GM12878 (cell line): Measurements from ENCODE around the gene STK35. TPM values are rescaled to one million over a fixed set of nuclear protein-coding genes. Genes with fewer than 3 reads are reported as not detected.

Source experiments
- ATAC-seq: fragments of 200-7000 bp; cut with Tn5 transposase; 3 replicates; pipeline ENCODE4 v1.9.1; 2020; ENCODE audit warnings: mild to moderate bottlenecking, moderate library complexity
- BruUV-seq: library from RNA; stranded (reverse); fragments of 400-500 nt; replicated peaks from 2 replicates; lab custom pipeline; 2021; lab: Mats Ljungman, UMichigan
- CTCF ChIA-PET: fragments of 300-600 bp; sonication (Branson Sonifier 250); formaldehyde crosslinking; extraction: SDS; loops from one replicate; lab custom pipeline; 2021; ENCODE audit warnings: inconsistent platforms; lab: Yijun Ruan, JAX
- POLR2A ChIA-PET: fragments of 350-600 bp; formaldehyde crosslinking; extraction: SDS; loops from one replicate; lab custom pipeline; 2021; ENCODE audit warnings: inconsistent platforms; lab: Charles Lee
- RAD21 ChIA-PET: fragments of 300-600 bp; sonication (Branson Sonifier 250); formaldehyde crosslinking; loops from one replicate; lab custom pipeline; 2023; ENCODE audit warnings: antibody characterized with exemption; ENCODE audit not compliant: unreplicated experiment; lab: Charles Lee
- SMC1A ChIA-PET: fragments of 300-600 bp; sonication (Branson Sonifier 250); formaldehyde crosslinking; loops from one replicate; lab custom pipeline; 2023; ENCODE audit not compliant: unreplicated experiment, uncharacterized antibody; lab: Charles Lee
- DNase-seq: peaks from one replicate; pipeline ENCODE4 v3.0.0-alpha.2; 2011; ENCODE audit warnings: low read depth, low spot score
- FAIRE-seq: peaks from 3 replicates; lab custom pipeline; 2011; peaks lifted over from hg19 to GRCh38; lab: Jason Lieb, UNC
- H2AFZ ChIP-seq: 2 replicates; pipeline ENCODE4 v1.6.0; 2011; ENCODE audit warnings: low read depth, low read length, control low read depth; ENCODE audit not compliant: control insufficient read depth
- H3K27ac ChIP-seq: 2 replicates; pipeline ENCODE4 v1.5.1; 2011; ENCODE audit warnings: control low read depth; ENCODE audit not compliant: control insufficient read depth, insufficient read depth
- H3K27me3 ChIP-seq, 2 experiments: replicated peaks in 1 of 2; 2 replicates each; pipeline versions ENCODE4 v1.6.0 to v1.6.1; 2011; ENCODE audit warnings: low read length in 1 of 2; ENCODE audit not compliant: control insufficient read depth in 2 of 2, insufficient read depth in 2 of 2
- H3K36me3 ChIP-seq, 2 experiments: 2 replicates each; pipeline ENCODE4 v1.5.1; 2011; ENCODE audit warnings: low read length in 1 of 2; ENCODE audit not compliant: control insufficient read depth in 2 of 2, insufficient read depth in 2 of 2
- H3K4me1 ChIP-seq: 2 replicates; pipeline ENCODE4 v1.6.1; 2011; ENCODE audit warnings: mild to moderate bottlenecking, low read length, moderate library complexity, mixed read lengths; ENCODE audit not compliant: control insufficient read depth, insufficient read depth
- H3K4me2 ChIP-seq: 2 replicates; pipeline ENCODE4 v1.6.0; 2011; ENCODE audit warnings: control low read depth; ENCODE audit not compliant: control insufficient read depth, insufficient read depth
- H3K4me3 ChIP-seq: fragments of 200-600 bp; sonication (generic); 2 replicates; pipeline ENCODE4 v1.5.1; 2016
- H3K79me2 ChIP-seq: 2 replicates; pipeline ENCODE4 v1.6.0; 2011; ENCODE audit warnings: low read length; ENCODE audit not compliant: control insufficient read depth, insufficient read depth
- H3K9ac ChIP-seq: 2 replicates; pipeline ENCODE4 v1.8.0; 2011; ENCODE audit warnings: low read length, control low read depth, mixed read lengths; ENCODE audit not compliant: control insufficient read depth, insufficient read depth
- H3K9me3 ChIP-seq: replicated peaks from 3 replicates; pipeline ENCODE4 v1.5.1; 2011; ENCODE audit warnings: mild to moderate bottlenecking, low read length; ENCODE audit not compliant: control insufficient read depth, insufficient read depth
- H4K20me1 ChIP-seq: 2 replicates; pipeline ENCODE4 v1.6.0; 2011; ENCODE audit not compliant: control insufficient read depth, insufficient read depth
- CBX3 ChIP-seq: fragments of 200-600 bp; sonication (generic); IDR thresholded peaks from 2 replicates; pipeline ENCODE4 v1.6.1; 2016; ENCODE audit warnings: low read depth, borderline replicate concordance
- GABPA ChIP-seq: IDR thresholded peaks from 2 replicates; pipeline ENCODE4 v1.6.1; 2014; ENCODE audit warnings: antibody characterized with exemption, low read depth, mild to moderate bottlenecking, inconsistent platforms
- HCFC1 ChIP-seq: fragments of 150-350 bp; IDR thresholded peaks from 2 replicates; pipeline ENCODE4 v1.6.1; 2014; ENCODE audit warnings: low read length
- HDAC2 ChIP-seq: fragments of 200-600 bp; sonication (generic); IDR thresholded peaks from 2 replicates; pipeline ENCODE4 v1.6.1; 2017
- JUND ChIP-seq: IDR thresholded peaks from 2 replicates; pipeline ENCODE4 v1.6.1; 2012; ENCODE audit warnings: low read depth, mild to moderate bottlenecking, low read length, improper control_type of control experiment, moderate library complexity
- MYB ChIP-seq: fragments of 150-350 bp; IDR thresholded peaks from 2 replicates; pipeline ENCODE4 v1.6.1; 2014; ENCODE audit warnings: mild to moderate bottlenecking, low read depth, low read length, borderline replicate concordance
- MYC ChIP-seq: IDR thresholded peaks from 2 replicates; pipeline ENCODE4 v1.6.1; 2011; ENCODE audit warnings: mild to moderate bottlenecking, low read length, moderate library complexity, inconsistent platforms; ENCODE audit not compliant: insufficient read depth, insufficient replicate concordance, insufficient read length, severe bottlenecking
- RAD51 ChIP-seq: fragments of 450-650 bp; IDR thresholded peaks from 2 replicates; pipeline ENCODE4 v1.6.1; 2016; ENCODE audit warnings: moderate library complexity, mild to moderate bottlenecking, inconsistent platforms
- RCOR1 ChIP-seq: conservative IDR thresholded peaks from 2 replicates; pipeline ENCODE4 v1.6.1; 2012; ENCODE audit warnings: low read depth, low read length, improper control_type of control experiment
- TCF12 ChIP-seq: IDR thresholded peaks from 2 replicates; pipeline ENCODE4 v1.6.1; 2011; ENCODE audit warnings: low read depth, mild to moderate bottlenecking, low read length
- ZBTB4 ChIP-seq: fragments of 450-650 bp; formaldehyde crosslinking; IDR thresholded peaks from 2 replicates; pipeline ENCODE4 v1.4.0; 2022; ENCODE audit warnings: mild to moderate bottlenecking, moderate library complexity
- ZZZ3 ChIP-seq: IDR thresholded peaks from 2 replicates; pipeline ENCODE4 v1.6.1; 2011; ENCODE audit warnings: low read depth; ENCODE audit not compliant: control insufficient read depth, insufficient read length
- WGBS: methylation state at CpG from one replicate; pipeline ENCODE4 v1.1.6; 2016; ENCODE audit warnings: low lambda C conversion rate; ENCODE audit not compliant: insufficient replicate concordance, insufficient coverage; ENCODE audit errors: missing lambda C conversion rate; 5-methylcytosine and 5-hydroxymethylcytosine counted together
- in situ Hi-C: fragments of 300-500 bp; cut with MboI; formaldehyde crosslinking; loops from 9 replicates; pipeline ENCODE4 v1.14.3; 2018; ENCODE audit warnings: mixed read lengths
- intact Hi-C: fragments of 100-400 bp; cut with micrococcal nuclease; formaldehyde crosslinking; loops from one replicate; pipeline ENCODE4 v1.14.2; 2022; ENCODE audit not compliant: unreplicated experiment
- polyA plus RNA-seq, 11 experiments: library from polyadenylated mRNA; depleted of rRNA in 4 of 11; unstranded in 6 of 11; stranded (reverse) in 5 of 11; fragments of >200 nt; fragmentation: Nextera tagmentation in 4 of 11; fragmentation: Illumina TruSeq in 1 of 11; extraction: Ambion mirVana in 4 of 11; extraction: Trizol in 1 of 11; gene quantifications; 1 replicate in 1 of 11; 2 replicates in 10 of 11; pipeline versions ENCODE4 v1.2.1 to v1.2.3, GENCODE V29; 2011 to 2016; ENCODE audit warnings: inconsistent platforms in 2 of 11, missing spikeins in 2 of 11, low read depth in 1 of 11
- total RNA-seq, 4 experiments: library from RNA; depleted of rRNA in 3 of 4; stranded (reverse); fragments of >200 nt in 3 of 4; fragmentation: Illumina TruSeq in 1 of 4; extraction: Trizol in 1 of 4; gene quantifications; 2 replicates each; pipeline versions ENCODE4 v1.2.1 to v1.2.3, GENCODE V29; 2013 to 2021
- TF ChIP-seq, protein P1 (sequence below): fragments of 450-650 bp; IDR thresholded peaks from 2 replicates; pipeline ENCODE4 v1.6.1; 2017; ENCODE audit warnings: mild to moderate bottlenecking, low read depth, inconsistent platforms; ENCODE audit not compliant: poor library complexity, severe bottlenecking

Gene STK35
- total and polyA plus RNA-seq, 10 of the 15 experiments (the other 5 are each of a cell fraction or from before 2014, with no cell fraction given): 2.9 to 19.4 (median 9.6) TPM

DNA sequence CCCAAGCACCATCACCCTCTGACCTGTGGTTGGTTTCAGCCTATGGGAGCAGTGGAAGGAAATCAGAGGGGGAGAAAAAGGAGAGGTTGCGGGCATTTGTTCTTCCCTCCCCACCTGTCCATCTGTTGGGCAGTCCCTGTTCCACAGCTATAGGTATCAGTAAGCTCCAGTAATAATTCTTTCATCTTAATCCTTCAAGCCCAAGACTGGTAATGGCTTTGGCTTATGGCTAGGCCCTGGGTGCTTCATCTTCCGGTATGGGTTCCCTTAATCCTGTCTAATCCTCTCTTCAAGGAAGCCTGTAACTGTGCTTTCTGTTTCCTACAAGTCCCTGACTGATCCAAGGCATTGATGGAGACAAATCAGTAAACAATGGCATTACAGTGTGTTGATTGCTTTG is 42.2 kb upstream of the STK35 start:
- 38% methylated on average over 2 of the region's 2 CpGs for WGBS
- H3K4me3 ChIP-seq: no peak overlapping the region
- H3K4me1 ChIP-seq: no peaks in the 10 kb centered on the region
- no peak for ATAC-seq
- ChIA-PET SMC1A (no interaction called here), CTCF (no interaction called here), RAD21 (no interaction called here), POLR2A (no interaction called here)
- intact Hi-C loops (no loop called here), in situ Hi-C loops (no loop called here)
- no TSS peak for BruUV-seq
- no peak overlapping the region for H3K4me2 ChIP-seq
- H3K79me2 ChIP-seq: no peaks in the 10 kb centered on the region
- no peak overlapping the region for H3K27ac ChIP-seq
- H3K27me3 ChIP-seq: no peaks in the 10 kb centered on the region
- no peak for FAIRE-seq
- no peak overlapping the region for H3K9ac ChIP-seq
- H3K9me3 ChIP-seq: no peaks in the 10 kb centered on the region
- no peak overlapping the region for H2AFZ ChIP-seq
- TF ChIP-seq JUND: no peak
- TF ChIP-seq MYB: no peak
- TF ChIP-seq ZBTB4: no peak
- TF ChIP-seq CBX3: no peak
- H4K20me1 ChIP-seq: no peaks in the 10 kb centered on the region
- no peak for DNase-seq
- no peaks in the 10 kb centered on the region for H3K36me3 ChIP-seq

DNA sequence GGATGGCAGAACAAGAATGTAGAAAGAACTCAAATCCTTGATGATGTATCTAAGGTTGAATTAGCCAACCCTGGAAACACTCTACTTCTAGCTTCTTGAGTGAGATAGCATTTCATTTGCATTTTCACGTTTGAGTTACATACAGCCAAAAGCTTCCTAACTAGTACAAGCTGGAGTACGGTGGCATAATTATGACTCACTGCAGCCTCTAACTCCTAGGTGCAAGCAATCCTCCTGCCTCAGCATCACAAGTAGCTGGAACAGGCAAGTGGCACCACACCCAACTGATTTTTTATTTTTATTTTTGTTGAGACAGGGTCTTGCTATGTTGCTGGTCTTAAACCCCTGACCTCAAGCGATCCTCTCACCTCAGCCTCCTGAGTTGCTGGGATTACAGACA is 36.5 kb upstream of the STK35 start:
- Histone ChIP-seq H3K27me3 (no peaks in the 10 kb centered on the region; a peak in 2 of 4 replicates), H3K79me2 (no peaks in the 10 kb centered on the region), H3K9ac (no peak overlapping the region), H3K4me1 (no peaks in the 10 kb centered on the region), H2AFZ (no peak overlapping the region), H3K36me3 (no peaks in the 10 kb centered on the region), H3K27ac (no peak overlapping the region), H3K4me3 (no peak overlapping the region), H3K4me2 (no peak overlapping the region), H4K20me1 (no peaks in the 10 kb centered on the region), H3K9me3 (no peaks in the 10 kb centered on the region)
- DNase-seq (no peak), ATAC-seq (no peak), FAIRE-seq (no peak)
- intact Hi-C loops: no loop called here
- WGBS: 31% methylated on average over 3 of the region's 3 CpGs
- TF ChIP-seq TCF12 (no peak), GABPA (no peak), ZZZ3 (no peak), MYC (no peak), HCFC1 (no peak), RAD51 (no peak), HDAC2 (no peak), RCOR1 (no peak)
- TF ChIP-seq, protein P1, sequence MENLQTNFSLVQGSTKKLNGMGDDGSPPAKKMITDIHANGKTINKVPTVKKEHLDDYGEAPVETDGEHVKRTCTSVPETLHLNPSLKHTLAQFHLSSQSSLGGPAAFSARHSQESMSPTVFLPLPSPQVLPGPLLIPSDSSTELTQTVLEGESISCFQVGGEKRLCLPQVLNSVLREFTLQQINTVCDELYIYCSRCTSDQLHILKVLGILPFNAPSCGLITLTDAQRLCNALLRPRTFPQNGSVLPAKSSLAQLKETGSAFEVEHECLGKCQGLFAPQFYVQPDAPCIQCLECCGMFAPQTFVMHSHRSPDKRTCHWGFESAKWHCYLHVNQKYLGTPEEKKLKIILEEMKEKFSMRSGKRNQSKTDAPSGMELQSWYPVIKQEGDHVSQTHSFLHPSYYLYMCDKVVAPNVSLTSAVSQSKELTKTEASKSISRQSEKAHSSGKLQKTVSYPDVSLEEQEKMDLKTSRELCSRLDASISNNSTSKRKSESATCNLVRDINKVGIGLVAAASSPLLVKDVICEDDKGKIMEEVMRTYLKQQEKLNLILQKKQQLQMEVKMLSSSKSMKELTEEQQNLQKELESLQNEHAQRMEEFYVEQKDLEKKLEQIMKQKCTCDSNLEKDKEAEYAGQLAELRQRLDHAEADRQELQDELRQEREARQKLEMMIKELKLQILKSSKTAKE: no peak
- RAD21 ChIA-PET: no interaction called here
- SMC1A ChIA-PET: no interaction called here
- POLR2A ChIA-PET: no interaction called here
- in situ Hi-C loops: no loop called here
- BruUV-seq: no TSS peak
- CTCF ChIA-PET: interaction anchor here (1.4 kb wide), 1 partner anchor 99 kb away, joined by 5 read pairs; no protein-coding TSS in a partner anchor
